OCI-LY1 (cell line): ENCODE measurements around the gene SH3BGR.

Experiments used
- EZH2 ChIP-seq: fragments of 200-600 bp; sonication (generic), shearing (Covaris generic); IDR thresholded peaks from 2 replicates; pipeline ENCODE4 v1.8.0; 2017; ENCODE audit warnings: borderline replicate concordance, mixed run types, mild to moderate bottlenecking, antibody characterized with exemption, low read length, moderate library complexity, mixed read lengths
- TF ChIP-seq, protein P1 (sequence below): fragments of 200-600 bp; sonication (generic), shearing (Covaris generic); IDR thresholded peaks from 2 replicates; pipeline ENCODE4 v1.5.1; 2017; ENCODE audit warnings: mild to moderate bottlenecking, antibody characterized with exemption, low read length, moderate library complexity, mixed read lengths

GRCh38 chr21:39454949-39455668 lies 3.3 kb downstream of the SH3BGR start:
- TF ChIP-seq, protein P1, sequence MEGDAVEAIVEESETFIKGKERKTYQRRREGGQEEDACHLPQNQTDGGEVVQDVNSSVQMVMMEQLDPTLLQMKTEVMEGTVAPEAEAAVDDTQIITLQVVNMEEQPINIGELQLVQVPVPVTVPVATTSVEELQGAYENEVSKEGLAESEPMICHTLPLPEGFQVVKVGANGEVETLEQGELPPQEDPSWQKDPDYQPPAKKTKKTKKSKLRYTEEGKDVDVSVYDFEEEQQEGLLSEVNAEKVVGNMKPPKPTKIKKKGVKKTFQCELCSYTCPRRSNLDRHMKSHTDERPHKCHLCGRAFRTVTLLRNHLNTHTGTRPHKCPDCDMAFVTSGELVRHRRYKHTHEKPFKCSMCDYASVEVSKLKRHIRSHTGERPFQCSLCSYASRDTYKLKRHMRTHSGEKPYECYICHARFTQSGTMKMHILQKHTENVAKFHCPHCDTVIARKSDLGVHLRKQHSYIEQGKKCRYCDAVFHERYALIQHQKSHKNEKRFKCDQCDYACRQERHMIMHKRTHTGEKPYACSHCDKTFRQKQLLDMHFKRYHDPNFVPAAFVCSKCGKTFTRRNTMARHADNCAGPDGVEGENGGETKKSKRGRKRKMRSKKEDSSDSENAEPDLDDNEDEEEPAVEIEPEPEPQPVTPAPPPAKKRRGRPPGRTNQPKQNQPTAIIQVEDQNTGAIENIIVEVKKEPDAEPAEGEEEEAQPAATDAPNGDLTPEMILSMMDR = no peak
- no peak for TF ChIP-seq EZH2
